ENCODE data around the gene CDCP1.

The CDCP1 gene

GRCh38 chr3:45103334-45103733, 42.8 kb downstream of the CDCP1 start:
- no peaks in the 10 kb centered on the region for H4K20me1 ChIP-seq (ENCODE audit: low read depth, low read length)
- no peaks in the 10 kb centered on the region for H3K27me3 ChIP-seq (ENCODE audit: low read length)
- no peaks in the 10 kb centered on the region for H3K36me3 ChIP-seq (ENCODE audit: low read length)
- H3K9ac ChIP-seq (ENCODE audit: low read length), result no peak overlapping the region
- no peaks in the 10 kb centered on the region for H3K9me2 ChIP-seq (replicated peaks; ENCODE audit: insufficient read depth, low read length)
- no peak for TF ChIP-seq CTCF (IDR thresholded peaks at IDR 0.05; ENCODE audit: insufficient read depth, low read length, poor library complexity, severe bottlenecking)
- TF ChIP-seq EZH2phosphoT487 (conservative IDR thresholded peaks at IDR 0.05; ENCODE audit: low read length), result no peak
- no peaks in the 10 kb centered on the region for H3F3A ChIP-seq (ENCODE audit: insufficient read depth)
- no peaks in the 10 kb centered on the region for H3K79me2 ChIP-seq (ENCODE audit: insufficient read depth, low read length)
- no peak overlapping the region for H3K4me2 ChIP-seq (ENCODE audit: low read depth, low read length, poor library complexity, severe bottlenecking)
- H3K9me3 ChIP-seq (ENCODE audit: insufficient read depth, low read length), result no peaks in the 10 kb centered on the region
- H3K27ac ChIP-seq (ENCODE audit: low read depth, low read length), result no peak overlapping the region
- H2AFZ ChIP-seq (ENCODE audit: low read depth, low read length, severe bottlenecking), result no peak overlapping the region
- H3K4me3 ChIP-seq (ENCODE audit: insufficient read depth, low read length, poor library complexity, severe bottlenecking), result no peak overlapping the region

GRCh38 chr3:45100981-45101407, 45.2 kb downstream of the CDCP1 start:
- H3K27ac ChIP-seq (ENCODE audit: low read depth, low read length), result no peak overlapping the region
- no peak overlapping the region for H2AFZ ChIP-seq (ENCODE audit: low read depth, low read length, severe bottlenecking)
- H3K4me2 ChIP-seq (ENCODE audit: low read depth, low read length, poor library complexity, severe bottlenecking), result no peak overlapping the region

GRCh38 chr3:45098310-45098709, 47.9 kb downstream of the CDCP1 start:
- Histone ChIP-seq H2AFZ (ENCODE audit: low read depth, low read length, severe bottlenecking) (no peak overlapping the region), H3K27ac (ENCODE audit: low read depth, low read length) (no peak overlapping the region), H3K9ac (ENCODE audit: low read length) (no peak overlapping the region), H3K27me3 (ENCODE audit: low read length) (no peaks in the 10 kb centered on the region), H3K4me3 (ENCODE audit: insufficient read depth, low read length, poor library complexity, severe bottlenecking) (no peak overlapping the region), H3K79me2 (ENCODE audit: insufficient read depth, low read length) (no peaks in the 10 kb centered on the region), H4K20me1 (ENCODE audit: low read depth, low read length) (no peaks in the 10 kb centered on the region), H3K9me2 (replicated peaks; ENCODE audit: insufficient read depth, low read length) (no peaks in the 10 kb centered on the region), H3K4me2 (ENCODE audit: low read depth, low read length, poor library complexity, severe bottlenecking) (no peak overlapping the region), H3K9me3 (ENCODE audit: insufficient read depth, low read length) (no peaks in the 10 kb centered on the region), H3K36me3 (ENCODE audit: low read length) (no peaks in the 10 kb centered on the region), H3F3A (ENCODE audit: insufficient read depth) (no peaks in the 10 kb centered on the region)
- no peak for TF ChIP-seq CTCF (IDR thresholded peaks at IDR 0.05; ENCODE audit: insufficient read depth, low read length, poor library complexity, severe bottlenecking)

More at GRCh38 chr3:45100981-45101407, 45.2 kb downstream of the CDCP1 start:
- H3K9ac ChIP-seq (ENCODE audit: low read length), result no peak overlapping the region
- TF ChIP-seq CTCF (IDR thresholded peaks at IDR 0.05; ENCODE audit: insufficient read depth, low read length, poor library complexity, severe bottlenecking) (no peak), EZH2phosphoT487 (conservative IDR thresholded peaks at IDR 0.05; ENCODE audit: low read length) (no peak)
- H4K20me1 ChIP-seq (ENCODE audit: low read depth, low read length), result no peaks in the 10 kb centered on the region
- H3K9me2 ChIP-seq (replicated peaks; ENCODE audit: insufficient read depth, low read length), result no peaks in the 10 kb centered on the region
- H3K79me2 ChIP-seq (ENCODE audit: insufficient read depth, low read length), result no peaks in the 10 kb centered on the region
- no peaks in the 10 kb centered on the region for H3F3A ChIP-seq (ENCODE audit: insufficient read depth)
- no peaks in the 10 kb centered on the region for H3K36me3 ChIP-seq (ENCODE audit: low read length)
- H3K27me3 ChIP-seq (ENCODE audit: low read length), result no peaks in the 10 kb centered on the region
- no peaks in the 10 kb centered on the region for H3K9me3 ChIP-seq (ENCODE audit: insufficient read depth, low read length)
- no peak overlapping the region for H3K4me3 ChIP-seq (ENCODE audit: insufficient read depth, low read length, poor library complexity, severe bottlenecking)
